Lower leg skin (tissue), 3 donors: ENCODE measurements around the gene MPV17.
"Not testable (repeated sequence)": the region's sequence is repeated elsewhere in the genome, so short reads cannot be mapped to it uniquely, and the experiment has no call there.

Source experiments
- CTCF ChIP-seq, 3 donors: fragments of 450-650 bp; IDR thresholded peaks; one replicate each; pipeline ENCODE4 v1.5.1; 2016; ENCODE audit warnings: antibody characterized with exemption in 3 of 3, mild to moderate bottlenecking in 3 of 3, moderate library complexity in 2 of 3
- POLR2A ChIP-seq, 2 donors: fragments of 450-650 bp; IDR thresholded peaks; one replicate each; pipeline ENCODE4 v1.6.1; 2016 to 2017; ENCODE audit warnings: antibody characterized with exemption in 2 of 2, mild to moderate bottlenecking in 1 of 2, moderate library complexity in 1 of 2

GRCh38 chr2:27319839-27320238 is 3.1 kb downstream of the MPV17 start:
- not testable (repeated sequence) for TF ChIP-seq CTCF, POLR2A (IDR thresholded peaks at IDR 0.05)
